SJCRH30 (cell line): Measurements from ENCODE around the gene LINGO1. TPM values are rescaled to one million over a fixed set of nuclear protein-coding genes. Genes with fewer than 3 reads are reported as not detected.

Source experiments
- DNase-seq, 2 experiments: peaks; one replicate each; pipeline ENCODE4 v3.0.0-alpha.2; 2015 to 2020
- H3K27ac ChIP-seq: fragments of 250-450 bp; sonication (Bioruptor Pico); 2 replicates; pipeline ENCODE4 v1.5.1; 2020; ENCODE audit warnings: mild to moderate bottlenecking, moderate library complexity
- H3K27me3 ChIP-seq: fragments of 250-450 bp; sonication (Bioruptor Pico); 2 replicates; pipeline ENCODE4 v1.5.1; 2020; ENCODE audit warnings: mild to moderate bottlenecking, moderate library complexity
- H3K36me3 ChIP-seq: fragments of 250-450 bp; sonication (Bioruptor Pico); 2 replicates; pipeline ENCODE4 v1.5.1; 2020; ENCODE audit warnings: mild to moderate bottlenecking, moderate library complexity
- H3K4me1 ChIP-seq: fragments of 250-450 bp; sonication (Bioruptor Pico); 2 replicates; pipeline ENCODE4 v1.5.1; 2020; ENCODE audit warnings: mild to moderate bottlenecking, moderate library complexity
- H3K4me3 ChIP-seq: fragments of 250-450 bp; sonication (Bioruptor Pico); 2 replicates; pipeline ENCODE4 v1.5.1; 2020; ENCODE audit warnings: mild to moderate bottlenecking, moderate library complexity
- H3K9me3 ChIP-seq: fragments of 250-450 bp; sonication (Bioruptor Pico); replicated peaks from 2 replicates; pipeline ENCODE4 v1.5.1; 2020; ENCODE audit warnings: mild to moderate bottlenecking, moderate library complexity
- total RNA-seq: library from RNA; depleted of rRNA; stranded (reverse); fragments of >200 nt; shearing (Covaris generic); gene quantifications from 2 replicates; pipeline ENCODE4 v1.2.3, GENCODE V29; 2014

The LINGO1 gene
- total RNA-seq, 1 experiment from 2014 or later = 0.26 TPM

DNA sequence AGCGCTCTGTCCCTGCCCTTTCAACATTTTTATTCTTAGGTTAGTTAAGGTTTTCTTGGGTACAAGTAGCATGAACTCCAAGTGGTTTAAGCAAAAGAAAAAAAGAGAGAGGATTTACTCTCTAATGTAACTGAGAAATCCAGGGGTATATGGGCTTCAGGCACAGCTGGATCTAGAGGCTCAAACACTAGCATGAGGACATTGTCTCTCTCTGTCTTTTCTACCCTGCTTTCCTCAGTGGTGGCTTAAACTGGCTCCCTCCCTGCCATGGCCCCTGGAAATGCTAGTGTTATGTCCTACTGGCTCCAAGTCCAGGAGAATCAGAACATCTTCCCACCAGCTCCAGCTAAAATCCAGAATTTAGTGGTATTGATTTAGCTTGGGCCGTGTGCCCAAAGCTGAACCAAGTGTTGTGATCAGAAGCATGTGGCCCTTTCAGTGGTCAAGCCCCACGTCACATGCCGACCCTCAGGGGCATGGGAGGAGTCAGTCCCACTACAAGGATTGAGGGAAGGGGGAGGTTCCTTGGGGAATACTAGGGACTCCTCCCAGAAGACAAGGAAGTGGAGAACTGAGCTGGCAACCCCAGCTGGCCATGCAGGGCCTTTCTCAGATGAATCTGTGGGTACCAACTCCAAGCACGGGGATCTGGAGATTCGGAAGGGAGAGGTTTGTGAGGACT is 58.0 kb downstream of the LINGO1 start:
- Histone ChIP-seq H3K36me3 (no peaks in the 10 kb centered on the region), H3K9me3 (no peaks in the 10 kb centered on the region), H3K27me3 (no peaks in the 10 kb centered on the region), H3K4me3 (no peak overlapping the region), H3K27ac (no peak overlapping the region), H3K4me1 (peaks cover 6% of the 10 kb centered on the region; the same call in 1 of the 2 replicates)
- DNase-seq = no peak

DNA sequence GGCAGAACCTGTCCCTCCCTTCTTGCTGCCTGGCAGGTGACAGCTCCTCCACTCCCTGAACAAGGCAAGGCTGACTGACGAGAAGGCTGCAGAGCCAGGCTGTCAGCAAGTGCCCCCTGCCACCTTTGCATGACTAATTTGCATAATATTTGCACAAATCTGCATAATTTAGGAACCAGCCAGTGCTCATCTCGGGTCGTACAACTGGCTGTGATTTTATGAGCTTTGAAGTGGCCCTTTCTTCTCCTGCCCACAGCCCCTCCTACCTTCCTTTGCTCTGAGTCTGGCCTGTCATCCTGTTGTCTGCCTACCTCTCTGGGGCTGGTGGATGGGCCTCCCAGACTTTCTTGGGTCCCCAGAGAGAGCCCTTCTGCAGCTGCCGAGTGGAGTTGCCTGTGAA is 58.9 kb downstream of the LINGO1 start:
- DNase-seq = no peak
- Histone ChIP-seq H3K27me3 (no peaks in the 10 kb centered on the region), H3K4me3 (no peak overlapping the region), H3K27ac (no peak overlapping the region), H3K4me1 (peaks cover 7% of the 10 kb centered on the region; the same call in 1 of the 2 replicates), H3K36me3 (no peaks in the 10 kb centered on the region), H3K9me3 (no peaks in the 10 kb centered on the region)

DNA sequence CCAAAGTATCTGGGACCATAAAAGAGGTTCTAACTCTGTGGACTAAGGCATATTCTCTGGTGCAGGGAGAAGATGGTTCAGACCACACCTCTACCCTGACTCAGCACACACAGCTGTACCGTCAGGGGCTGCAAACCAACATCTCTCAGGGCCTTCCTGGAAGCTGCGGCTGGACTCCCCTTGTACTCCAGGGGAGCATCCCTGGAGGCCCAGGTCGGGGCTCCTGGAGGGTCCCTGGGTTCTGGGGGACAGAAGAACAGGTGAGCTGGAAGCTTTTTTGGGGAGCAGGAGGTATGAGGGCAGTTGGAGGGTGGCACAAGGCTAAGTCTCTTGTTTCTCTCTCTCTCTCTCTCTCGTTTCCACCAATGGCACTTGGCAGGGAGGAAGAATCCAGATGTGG is 60.5 kb downstream of the LINGO1 start:
- no peaks in the 10 kb centered on the region for H3K36me3 ChIP-seq
- peaks cover 7% of the 10 kb centered on the region; the same call in 1 of the 2 replicates for H3K4me1 ChIP-seq
- H3K27ac ChIP-seq = no peak overlapping the region
- H3K4me3 ChIP-seq = no peak overlapping the region
- H3K9me3 ChIP-seq = no peaks in the 10 kb centered on the region
- DNase-seq = no peak
- H3K27me3 ChIP-seq = no peaks in the 10 kb centered on the region

DNA sequence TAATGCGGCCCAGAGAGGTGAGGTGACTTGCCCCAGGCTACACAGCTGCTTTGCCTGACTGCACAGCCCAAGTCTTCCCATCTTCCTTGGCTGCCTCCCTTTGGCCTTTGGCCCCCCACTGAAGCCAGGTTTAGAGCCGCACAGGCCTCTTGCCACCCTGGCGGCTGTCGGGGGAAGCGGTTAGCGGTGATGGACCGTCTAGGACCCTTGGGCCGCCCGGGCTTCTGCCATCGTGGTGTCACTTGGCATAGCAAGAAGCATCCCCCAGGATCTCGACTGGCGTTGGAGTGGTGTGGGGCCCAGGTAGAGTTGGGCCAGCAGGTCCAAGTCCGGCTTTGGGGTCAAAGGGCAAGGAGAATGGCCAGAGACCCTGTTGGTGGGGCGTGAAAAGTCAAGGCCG is 61.0 kb downstream of the LINGO1 start:
- Histone ChIP-seq H3K27ac (no peak overlapping the region), H3K9me3 (no peaks in the 10 kb centered on the region), H3K4me3 (no peak overlapping the region), H3K27me3 (no peaks in the 10 kb centered on the region), H3K4me1 (peaks cover 5% of the 10 kb centered on the region; the same call in 1 of the 2 replicates), H3K36me3 (no peaks in the 10 kb centered on the region)
- DNase-seq = no peak

DNA sequence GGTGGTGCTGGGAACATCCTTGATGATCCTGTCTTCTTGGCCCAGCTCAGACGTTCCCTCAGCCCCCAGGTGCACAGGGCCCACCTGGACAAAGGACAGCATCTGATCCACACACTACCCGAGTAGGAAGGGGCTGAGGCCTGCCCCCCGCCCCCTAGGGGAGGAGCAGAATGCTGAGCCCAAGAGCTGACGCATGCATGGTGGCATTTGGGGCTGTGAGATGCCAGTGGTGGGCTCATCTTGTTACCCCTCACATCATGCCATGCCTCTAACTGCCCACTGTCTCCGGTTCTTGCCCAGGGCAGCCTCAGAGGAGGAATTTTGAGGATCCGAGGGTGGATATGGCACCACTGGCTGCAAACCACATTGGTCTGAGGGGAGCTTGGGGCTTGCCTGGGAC is 61.5 kb downstream of the LINGO1 start:
- H3K27me3 ChIP-seq = no peaks in the 10 kb centered on the region

DNA sequence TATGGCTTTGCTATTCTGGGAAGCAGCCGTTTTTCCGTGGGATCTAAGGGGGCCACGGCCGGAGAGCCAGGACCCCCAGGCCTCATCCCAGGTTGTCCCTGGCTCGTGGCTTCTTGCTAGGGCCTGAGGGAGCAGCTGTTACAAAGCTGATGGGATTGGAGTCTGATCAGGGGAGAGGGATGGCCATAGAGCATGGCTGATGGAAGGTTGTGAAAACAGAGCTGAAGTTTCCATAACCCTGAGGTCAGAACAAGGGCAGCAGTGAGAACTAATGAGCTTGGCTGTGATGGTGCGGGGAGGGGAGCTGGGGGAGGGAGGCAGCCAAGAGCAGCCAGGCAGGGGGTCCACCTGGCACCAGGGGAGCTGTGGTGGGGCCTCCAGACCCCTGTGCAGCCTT is 63.0 kb downstream of the LINGO1 start:
- DNase-seq = peak; percentile 18 to 45
- Histone ChIP-seq H3K9me3 (no peaks in the 10 kb centered on the region), H3K27ac (no peak overlapping the region), H3K27me3 (no peaks in the 10 kb centered on the region), H3K36me3 (no peaks in the 10 kb centered on the region), H3K4me3 (peak overlapping the region; percentile 42), H3K4me1 (peaks cover 5% of the 10 kb centered on the region; the same call in 1 of the 2 replicates)

More for the DNA sequence above, 61.5 kb downstream of the LINGO1 start:
- DNase-seq = no peak
- H3K27ac ChIP-seq = no peak overlapping the region
- no peaks in the 10 kb centered on the region for H3K36me3 ChIP-seq
- no peaks in the 10 kb centered on the region for H3K9me3 ChIP-seq
- H3K4me1 ChIP-seq = peaks cover 5% of the 10 kb centered on the region; the same call in 1 of the 2 replicates
- H3K4me3 ChIP-seq = no peak overlapping the region

DNA sequence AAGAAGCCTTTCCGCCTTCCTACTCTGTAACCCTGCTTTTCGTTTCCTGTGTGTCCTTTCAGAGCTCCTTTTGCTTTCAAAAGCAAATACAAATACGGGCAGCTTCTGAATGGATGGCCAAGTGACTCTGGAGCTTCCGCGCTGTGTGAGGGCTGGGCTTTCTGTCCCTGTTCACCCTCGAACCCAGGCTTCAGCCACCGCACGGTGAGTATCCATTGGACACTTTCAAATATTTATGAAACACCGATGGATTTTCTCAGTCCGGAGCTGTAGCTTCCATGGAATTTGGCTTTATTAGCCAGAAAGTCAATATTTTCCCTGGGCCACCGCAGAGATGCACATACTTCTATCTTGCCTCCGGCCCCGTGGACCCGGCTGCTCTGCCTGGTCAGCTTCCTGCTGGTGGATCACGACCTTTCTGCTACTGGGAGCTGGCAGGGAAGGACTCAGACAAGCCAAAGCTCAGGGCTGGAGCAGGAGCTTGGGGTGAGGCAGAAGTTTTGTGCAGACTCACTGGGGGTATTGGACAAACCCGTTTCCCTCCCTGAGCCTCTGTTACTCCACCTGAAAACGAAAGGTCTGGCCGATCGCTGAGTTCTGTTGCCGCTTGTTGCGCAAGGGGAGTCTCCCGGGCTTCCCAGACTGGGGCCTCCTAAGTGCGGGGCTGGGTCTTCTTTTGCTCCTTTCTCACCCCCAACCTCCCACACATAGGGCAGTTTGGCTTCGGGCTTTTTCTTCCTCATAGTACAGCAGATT is 63.6 kb downstream of the LINGO1 start:
- Histone ChIP-seq H3K27ac (no peak overlapping the region), H3K27me3 (no peaks in the 10 kb centered on the region; the same call in 1 of the 2 replicates), H3K4me1 (peaks cover 5% of the 10 kb centered on the region; the same call in 1 of the 2 replicates), H3K9me3 (no peaks in the 10 kb centered on the region), H3K4me3 (peak overlapping the region; percentile 42), H3K36me3 (no peaks in the 10 kb centered on the region)
- DNase-seq = peak in 1 of 2 experiments; percentile 32

DNA sequence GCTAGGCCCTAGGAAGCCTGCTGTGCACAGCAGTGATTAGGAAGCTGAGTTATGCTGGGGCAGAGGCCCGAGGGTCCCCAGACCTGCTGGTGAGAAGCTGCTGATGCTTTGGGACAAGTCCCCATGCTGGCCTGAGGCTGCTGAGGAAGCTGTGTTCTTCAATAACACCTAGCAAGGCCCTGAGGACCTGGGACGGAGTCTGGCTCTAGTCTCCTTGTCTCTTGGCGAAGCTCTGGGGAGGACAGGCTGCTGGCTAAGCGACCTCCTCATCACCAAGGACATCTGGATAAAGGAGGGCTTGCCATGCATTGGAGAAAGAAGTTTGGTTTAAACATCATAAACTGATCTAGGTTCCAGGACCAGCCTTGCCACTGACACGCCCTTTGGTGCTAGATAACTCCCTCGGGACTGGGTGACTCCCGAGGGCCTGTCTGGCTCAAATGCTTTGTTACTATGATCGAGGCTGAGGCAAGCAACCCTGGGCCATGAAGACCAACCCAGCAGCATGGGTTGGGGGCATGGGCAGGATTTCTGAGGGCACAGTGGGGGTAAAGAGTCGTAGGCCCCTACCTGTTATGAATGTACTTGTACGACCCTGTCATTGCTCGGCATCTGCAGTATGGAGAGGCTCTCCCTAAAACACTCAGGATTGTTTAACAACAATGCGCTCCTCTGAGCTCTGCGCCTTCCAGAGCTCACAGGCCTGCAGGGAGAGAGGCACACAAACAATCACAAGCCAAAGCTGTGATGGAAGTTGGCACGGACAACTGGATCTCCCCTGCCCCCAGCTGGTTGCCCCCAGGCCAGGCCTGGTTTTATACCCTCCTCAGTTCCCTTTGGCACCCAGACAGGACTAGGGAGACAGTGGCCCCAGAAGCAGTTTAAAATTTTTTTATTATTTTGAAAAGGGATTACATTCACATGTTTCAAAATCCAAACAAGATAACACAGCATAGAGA is 64.4 kb downstream of the LINGO1 start:
- no peaks in the 10 kb centered on the region; the same call in none of the 2 replicates for H3K27me3 ChIP-seq
- H3K4me1 ChIP-seq = peaks cover 5% of the 10 kb centered on the region; the same call in 1 of the 2 replicates
- H3K36me3 ChIP-seq = no peaks in the 10 kb centered on the region
- no peaks in the 10 kb centered on the region for H3K9me3 ChIP-seq
- H3K27ac ChIP-seq = no peak overlapping the region
- no peak for DNase-seq
- H3K4me3 ChIP-seq = no peak overlapping the region

DNA sequence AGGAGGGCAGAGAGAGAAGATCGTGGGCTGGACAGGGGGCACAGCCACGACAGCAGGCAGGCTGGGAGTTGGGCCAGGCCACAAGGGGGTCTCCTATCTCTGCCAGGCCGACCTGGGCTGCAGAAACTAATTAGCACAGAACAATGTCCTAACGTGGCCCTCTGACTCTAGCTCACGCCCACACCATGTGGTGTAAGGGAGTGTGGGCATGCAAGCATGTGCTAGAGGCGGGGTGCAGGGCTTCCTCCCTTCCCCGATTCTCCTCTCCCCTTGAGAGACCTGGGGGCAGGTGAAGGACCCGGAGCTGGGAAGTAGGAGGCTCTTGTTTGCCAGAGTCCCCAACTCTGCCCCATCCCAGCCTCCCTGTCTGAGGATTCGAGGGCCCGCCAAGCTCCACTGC is 65.5 kb downstream of the LINGO1 start:
- no peak for DNase-seq
- no peaks in the 10 kb centered on the region; the same call in none of the 2 replicates for H3K27me3 ChIP-seq
- no peak overlapping the region for H3K4me3 ChIP-seq
- H3K27ac ChIP-seq = no peak overlapping the region
- no peaks in the 10 kb centered on the region for H3K36me3 ChIP-seq
- peaks cover 5% of the 10 kb centered on the region; the same call in 1 of the 2 replicates for H3K4me1 ChIP-seq
- H3K9me3 ChIP-seq = no peaks in the 10 kb centered on the region

DNA sequence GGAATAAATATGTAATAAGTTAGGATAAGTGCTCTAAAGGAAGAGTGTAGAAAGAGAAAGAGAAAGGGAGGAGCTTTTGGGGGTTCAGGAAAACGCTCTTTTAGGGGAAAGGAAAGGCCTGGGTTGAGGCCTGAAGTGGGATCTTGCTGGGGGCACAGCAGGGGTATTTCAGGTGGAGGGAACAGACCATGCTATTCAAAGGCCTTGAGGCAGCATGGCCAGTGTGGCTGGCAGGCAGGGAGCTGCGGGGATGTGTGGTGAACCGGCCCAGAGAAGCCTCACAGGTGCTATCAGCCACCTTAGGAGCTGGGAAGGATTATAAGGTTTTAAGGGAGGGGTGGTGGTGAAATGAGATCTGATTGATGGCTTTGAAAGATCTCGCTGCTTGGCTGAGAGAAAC is 66.6 kb downstream of the LINGO1 start:
- H3K4me1 ChIP-seq = peaks cover 5% of the 10 kb centered on the region; the same call in 1 of the 2 replicates
- H3K4me3 ChIP-seq = no peak overlapping the region
- no peaks in the 10 kb centered on the region; the same call in none of the 2 replicates for H3K27me3 ChIP-seq
- no peak overlapping the region for H3K27ac ChIP-seq
- no peaks in the 10 kb centered on the region for H3K36me3 ChIP-seq
- H3K9me3 ChIP-seq = no peaks in the 10 kb centered on the region
- DNase-seq = no peak

DNA sequence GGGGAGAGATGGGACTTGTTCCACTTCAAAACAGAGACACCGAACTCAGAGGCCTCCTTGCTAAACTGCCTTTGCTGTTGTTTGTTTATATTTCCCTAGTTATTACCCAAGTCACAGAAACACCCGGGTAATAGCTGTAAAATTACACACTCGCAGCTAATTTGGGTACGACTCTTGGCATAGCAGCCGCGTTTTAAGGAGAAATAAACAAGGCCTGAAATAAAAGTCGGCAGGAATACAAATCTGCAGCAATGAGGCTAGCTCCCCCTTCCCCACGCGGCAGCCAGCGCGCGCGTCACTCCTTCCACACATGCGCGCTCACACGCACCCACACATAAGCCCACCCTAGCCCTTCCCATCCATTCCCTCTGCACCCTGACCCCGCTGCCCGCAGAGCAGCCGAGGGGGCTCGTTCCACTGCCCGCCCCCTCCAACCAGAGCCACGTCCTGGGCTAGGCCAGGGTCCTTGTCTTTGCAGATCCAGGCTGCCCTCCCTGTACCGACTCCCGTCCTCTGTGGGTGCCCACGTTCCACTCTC is 67.3 kb downstream of the LINGO1 start:
- Histone ChIP-seq H3K27ac (no peak overlapping the region), H3K4me3 (no peak overlapping the region), H3K9me3 (no peaks in the 10 kb centered on the region), H3K27me3 (no peaks in the 10 kb centered on the region; the same call in none of the 2 replicates), H3K4me1 (peaks cover 5% of the 10 kb centered on the region; the same call in 1 of the 2 replicates), H3K36me3 (no peaks in the 10 kb centered on the region)
- no peak for DNase-seq

DNA sequence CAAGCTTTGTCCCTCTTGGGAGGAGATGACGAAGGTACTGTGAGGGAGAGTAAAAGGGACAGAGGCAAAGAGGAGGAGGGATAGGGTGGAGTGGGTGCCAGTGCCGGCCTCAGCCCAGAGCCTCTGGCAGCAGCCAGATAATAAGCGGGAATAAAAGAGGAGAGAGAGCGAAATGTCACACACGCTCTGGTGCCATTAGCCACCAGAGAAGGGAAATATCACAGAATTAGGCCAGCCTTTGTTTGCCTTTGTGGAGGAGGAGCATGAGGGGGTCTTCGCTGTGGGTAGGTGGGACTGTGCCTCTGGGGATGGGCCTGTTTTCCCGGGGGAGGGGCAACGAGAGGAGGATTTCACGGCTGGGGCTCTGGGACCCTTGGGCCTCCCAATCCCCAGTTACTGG is 67.8 kb downstream of the LINGO1 start:
- Histone ChIP-seq H3K27me3 (no peaks in the 10 kb centered on the region; the same call in none of the 2 replicates), H3K4me3 (no peak overlapping the region), H3K9me3 (no peaks in the 10 kb centered on the region), H3K36me3 (no peaks in the 10 kb centered on the region), H3K4me1 (peaks cover 4% of the 10 kb centered on the region; the same call in 1 of the 2 replicates), H3K27ac (no peak overlapping the region)
- no peak for DNase-seq

DNA sequence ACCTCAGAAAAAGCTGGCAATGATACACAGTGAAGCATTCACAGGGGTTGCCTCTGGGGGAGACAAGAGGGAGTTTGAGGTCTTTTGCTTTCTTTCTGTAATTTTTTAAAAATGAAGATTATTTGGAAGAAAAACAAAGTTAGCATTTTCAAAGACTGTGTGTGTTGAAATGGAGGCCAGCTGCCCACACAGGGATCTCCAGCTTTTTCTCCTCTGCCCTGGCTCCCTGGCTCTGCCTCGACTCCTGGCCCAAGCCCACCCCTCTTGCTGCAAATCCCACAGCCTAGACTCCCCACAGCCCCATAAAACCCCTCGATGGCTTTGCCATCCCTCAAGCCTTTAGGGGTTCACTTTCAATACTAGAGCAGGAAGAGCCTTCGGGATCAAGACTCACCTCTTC is 68.4 kb downstream of the LINGO1 start:
- Histone ChIP-seq H3K27me3 (no peaks in the 10 kb centered on the region; the same call in none of the 2 replicates), H3K27ac (no peak overlapping the region), H3K36me3 (no peaks in the 10 kb centered on the region), H3K4me1 (no peaks in the 10 kb centered on the region), H3K9me3 (no peaks in the 10 kb centered on the region), H3K4me3 (no peak overlapping the region)
- no peak for DNase-seq

DNA sequence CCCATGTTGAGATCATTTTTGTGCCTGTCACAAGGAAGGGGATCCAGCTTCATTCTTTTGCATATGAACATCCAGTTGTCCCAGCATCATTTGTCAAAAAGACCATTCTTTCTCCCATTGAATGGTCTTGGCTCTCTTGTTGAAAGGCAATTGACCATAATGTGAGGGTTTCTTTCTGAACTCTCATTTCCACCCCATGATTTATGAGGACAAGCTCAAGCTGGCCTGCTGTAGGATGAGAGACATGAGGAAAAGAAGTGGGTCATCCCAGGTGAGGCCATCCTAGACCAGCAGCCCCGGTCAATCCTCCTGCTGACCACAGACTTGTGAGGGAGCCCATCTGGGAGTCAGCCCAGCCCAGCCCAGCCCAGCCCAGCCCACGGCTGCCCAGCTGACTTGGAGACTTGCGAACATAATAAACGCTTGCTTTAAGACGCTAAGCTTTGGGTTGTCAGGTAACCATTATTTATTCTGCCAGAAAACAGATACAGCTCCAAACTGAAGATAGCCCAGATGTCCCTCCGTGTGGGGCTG is 69.0 kb downstream of the LINGO1 start:
- Histone ChIP-seq H3K27ac (no peak overlapping the region), H3K4me1 (no peaks in the 10 kb centered on the region), H3K9me3 (no peaks in the 10 kb centered on the region), H3K27me3 (peaks cover 3% of the 10 kb centered on the region), H3K4me3 (no peak overlapping the region), H3K36me3 (no peaks in the 10 kb centered on the region)
- DNase-seq = no peak
